ENCODE data around the gene HECTD1.
"Not testable (repeated sequence)": the region's sequence is repeated elsewhere in the genome, so short reads cannot be mapped to it uniquely, and the experiment has no call there.

HECTD1 gene

GRCh38 chr14:31196839-31197492, 10.6 kb downstream of the HECTD1 start:
- DNase-seq (ENCODE audit: low read depth in 2 of 3, low spot score in 1 of 3) = no peak

GRCh38 chr14:31194661-31195060, 12.9 kb downstream of the HECTD1 start:
- DNase-seq (ENCODE audit: low read depth in 2 of 3, low spot score in 1 of 3) = no peak

DNA sequence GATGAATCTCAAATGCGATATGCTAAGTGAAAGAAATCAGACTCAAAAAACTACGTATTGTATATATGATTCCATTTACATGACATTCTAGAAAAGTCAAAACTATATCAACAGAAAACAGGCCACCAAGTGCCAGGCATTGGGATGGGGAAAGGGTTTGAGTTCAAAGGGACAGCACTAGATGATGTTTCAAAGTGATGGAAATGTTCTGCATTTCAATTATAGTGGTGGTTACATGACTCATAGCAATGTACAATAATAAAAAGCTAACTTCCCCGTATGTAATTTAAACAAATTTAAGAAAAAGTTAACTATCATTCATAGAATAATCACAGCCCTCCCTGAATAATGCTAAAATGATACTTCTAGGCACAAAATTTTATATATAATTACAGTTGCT, 13.5 kb downstream of the HECTD1 start:
- no peak for DNase-seq (ENCODE audit: low read depth in 2 of 3, low spot score in 1 of 3)

- DNase-seq (ENCODE audit: low read depth in 2 of 3, low spot score in 1 of 3) = not testable (repeated sequence)
Observed at GRCh38 chr14:31192544-31192943, 15.0 kb downstream of the HECTD1 start.

DNA sequence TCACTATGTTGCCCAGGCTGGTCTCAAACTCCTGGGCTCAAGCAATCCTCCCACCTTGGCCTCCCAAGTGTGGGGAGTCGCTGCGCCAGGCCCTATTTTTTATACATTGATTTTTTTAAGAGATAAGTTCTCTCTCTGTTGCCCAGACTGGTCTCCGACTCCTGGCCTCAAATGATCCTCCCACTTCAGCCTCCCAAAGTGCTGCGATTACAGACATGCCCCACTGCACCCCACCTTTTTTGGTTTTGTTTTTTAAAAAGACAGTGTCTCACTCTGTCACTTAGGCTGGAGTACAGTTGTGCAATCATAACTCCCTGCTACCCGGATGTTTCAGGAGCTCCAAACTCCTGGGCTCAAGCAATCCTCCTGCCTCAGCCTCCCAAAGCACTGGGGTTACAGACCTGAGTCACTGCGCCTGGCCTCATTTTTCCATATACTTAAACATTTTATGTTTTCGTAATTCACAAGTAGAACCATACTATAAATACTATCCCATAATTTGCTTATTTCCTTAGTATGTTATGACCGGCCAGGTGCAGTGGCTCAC, 16.8 kb downstream of the HECTD1 start:
- DNase-seq (ENCODE audit: low read depth in 2 of 3, low spot score in 1 of 3) = no peak

DNA sequence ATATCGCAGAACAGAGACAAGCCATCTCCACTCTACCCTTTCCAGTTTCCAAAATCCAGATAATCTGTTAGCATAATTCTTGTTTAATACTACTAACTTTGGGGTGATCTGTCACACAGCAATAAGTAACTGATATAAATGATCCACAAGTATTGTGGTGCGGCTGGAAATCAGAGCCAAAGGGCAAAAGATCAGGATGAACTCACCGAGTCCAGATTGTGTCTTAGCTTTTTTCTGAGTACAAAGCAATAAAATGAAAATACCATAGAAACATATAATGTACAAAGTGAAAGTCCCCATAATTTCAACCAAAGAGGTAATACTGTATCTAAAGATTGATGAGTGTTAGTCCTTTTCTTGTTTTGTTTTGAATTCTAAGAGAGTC, 17.4 kb downstream of the HECTD1 start:
- no peak for DNase-seq (ENCODE audit: low read depth in 2 of 3, low spot score in 1 of 3)

- DNase-seq (ENCODE audit: low read depth in 2 of 3, low spot score in 1 of 3) = no peak
Observed at GRCh38 chr14:31189346-31190218, 18.0 kb downstream of the HECTD1 start.

DNA sequence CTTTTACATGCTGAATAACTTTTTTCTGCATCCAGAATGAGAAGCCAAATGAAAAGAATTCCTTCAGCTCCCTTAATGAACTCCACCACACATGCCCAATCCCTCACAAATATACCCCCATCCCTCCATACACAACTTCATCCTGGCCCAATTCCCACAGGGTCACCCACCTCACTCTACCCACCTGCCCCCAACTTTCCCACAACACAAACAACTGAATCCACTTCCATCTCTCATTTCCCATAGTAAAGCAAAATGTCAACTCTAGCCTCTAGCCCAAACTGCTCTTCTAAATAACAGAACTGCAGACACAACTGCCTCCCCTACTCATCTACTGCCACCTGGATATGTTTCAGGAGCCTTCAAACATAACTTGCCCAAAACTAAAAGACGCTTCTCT, 18.8 kb downstream of the HECTD1 start:
- no peak for DNase-seq (ENCODE audit: low read depth in 2 of 3, low spot score in 1 of 3)

GRCh38 chr14:31182016-31182415, 25.6 kb downstream of the HECTD1 start:
- not testable (repeated sequence) for DNase-seq (ENCODE audit: low read depth in 2 of 3, low spot score in 1 of 3)

GRCh38 chr14:31181271-31181670, 26.3 kb downstream of the HECTD1 start:
- DNase-seq (ENCODE audit: low read depth in 2 of 3, low spot score in 1 of 3) = no peak

- no peak for DNase-seq (ENCODE audit: low read depth in 2 of 3, low spot score in 1 of 3)
Observed at GRCh38 chr14:31180299-31181051, 27.1 kb downstream of the HECTD1 start.

DNA sequence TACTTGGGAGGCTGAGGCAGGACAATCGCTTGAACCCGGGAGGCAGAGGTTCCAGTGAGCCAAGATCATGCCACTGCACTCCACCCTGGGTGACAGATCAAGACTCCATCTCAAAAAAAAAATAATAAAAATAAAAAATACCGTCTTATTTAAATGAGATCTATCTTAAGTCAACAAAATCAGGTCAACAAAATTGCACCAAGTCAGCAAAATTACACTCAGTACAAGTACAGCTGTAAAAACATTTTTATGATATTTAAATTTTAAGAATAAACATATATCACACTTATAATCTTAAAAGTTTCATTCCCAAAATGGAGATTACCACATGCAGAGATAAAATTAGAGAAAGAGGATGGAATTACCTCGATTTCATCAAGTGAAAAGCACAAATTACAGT, 33.2 kb downstream of the HECTD1 start:
- no peak for DNase-seq (ENCODE audit: low read depth in 2 of 3, low spot score in 1 of 3)

DNA sequence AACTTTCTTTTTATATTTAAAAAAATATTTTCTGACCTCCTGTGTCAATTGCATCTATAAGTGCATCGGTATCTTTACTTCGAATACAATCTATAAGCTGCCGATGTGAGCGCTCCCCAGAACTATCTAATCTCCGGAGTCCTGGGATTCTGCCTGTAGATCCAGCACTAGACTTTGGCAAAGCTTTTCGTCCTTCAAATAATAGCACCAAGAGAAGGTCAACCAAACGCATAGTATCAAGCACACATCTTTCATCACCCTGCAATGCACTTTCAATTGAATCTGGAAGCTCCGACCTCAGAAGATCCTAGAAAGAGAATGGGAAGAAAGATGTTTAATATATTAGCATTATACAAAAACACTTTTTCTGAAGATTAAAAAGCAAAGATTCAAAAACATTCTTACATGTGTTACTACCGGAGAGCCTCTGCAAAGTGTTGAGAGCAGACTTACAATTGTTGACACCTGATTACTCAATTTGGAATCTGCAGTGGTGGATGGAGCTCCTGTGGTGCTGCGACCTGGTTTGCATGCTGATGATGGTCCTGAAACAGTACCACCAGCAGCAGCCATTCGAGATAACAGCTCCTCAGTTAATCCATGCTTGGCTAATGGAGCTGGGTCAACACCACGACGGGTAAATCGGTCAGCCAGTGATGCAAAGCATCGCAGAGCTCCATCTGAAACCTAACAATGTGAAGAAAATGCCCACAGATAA, 34.3 kb downstream of the HECTD1 start:
- no peak for DNase-seq (ENCODE audit: low read depth in 2 of 3, low spot score in 1 of 3)

DNA sequence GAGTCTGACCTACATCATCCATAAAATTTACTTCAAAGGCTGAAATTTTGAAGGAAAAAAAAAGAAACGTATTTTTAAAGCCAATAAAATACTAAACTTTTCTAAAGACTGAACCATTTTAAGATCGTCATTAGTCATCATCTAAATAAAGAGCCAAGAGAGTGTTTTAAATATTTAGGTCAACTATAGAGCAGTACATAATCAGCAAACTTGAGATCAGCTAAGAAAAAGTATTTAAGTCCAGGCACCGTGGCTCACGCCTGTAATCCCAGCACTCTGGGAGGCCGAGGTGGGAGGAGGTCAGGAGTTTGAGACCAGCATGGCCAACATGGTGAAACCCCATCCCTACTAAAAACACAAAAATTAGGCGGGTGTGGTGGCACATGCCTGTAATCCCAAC, 35.5 kb downstream of the HECTD1 start:
- no peak for DNase-seq (ENCODE audit: low read depth in 2 of 3, low spot score in 1 of 3)

DNA sequence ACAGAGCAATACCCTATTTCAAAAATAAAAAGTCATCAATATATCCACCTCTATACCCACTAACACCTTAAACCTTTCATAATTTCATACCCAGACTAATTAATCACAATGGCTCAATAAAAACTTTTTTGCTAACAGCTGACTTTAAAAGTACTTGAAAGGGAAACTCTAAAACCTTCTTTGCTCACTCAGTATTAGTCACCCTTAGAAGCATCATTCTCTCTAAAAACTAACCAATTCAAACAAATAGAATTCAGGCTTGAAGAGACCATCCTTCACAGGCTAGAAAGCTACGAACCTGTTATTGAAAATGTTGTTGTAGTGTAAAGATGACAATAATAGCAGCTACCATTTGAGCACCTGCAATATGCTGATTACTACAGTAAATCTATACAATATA, 37.2 kb downstream of the HECTD1 start:
- DNase-seq (ENCODE audit: low read depth in 2 of 3, low spot score in 1 of 3) = no peak

DNA sequence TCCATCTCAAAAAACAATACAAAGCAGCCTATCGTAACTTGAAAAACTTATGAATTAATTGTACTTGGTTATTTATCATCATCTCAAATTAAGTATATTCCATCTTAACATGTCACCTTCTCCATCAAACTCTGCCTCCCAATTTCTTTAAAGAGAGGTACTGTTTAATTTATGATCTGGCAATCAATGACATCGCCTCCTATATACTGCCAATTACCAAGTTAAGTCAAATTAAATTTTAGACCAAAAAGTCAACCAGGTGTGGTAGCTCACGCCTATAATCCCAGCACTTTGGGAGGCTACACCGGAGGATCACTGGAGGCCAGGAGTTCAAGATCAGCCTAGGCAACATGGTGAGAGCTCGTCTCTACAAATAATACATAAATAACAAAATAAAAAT, 37.7 kb downstream of the HECTD1 start:
- no peak for DNase-seq (ENCODE audit: low read depth in 2 of 3, low spot score in 1 of 3)

- no peak for DNase-seq (ENCODE audit: low read depth in 2 of 3, low spot score in 1 of 3)
Observed at GRCh38 chr14:31167032-31167431, 40.6 kb downstream of the HECTD1 start.

GRCh38 chr14:31166271-31166561, 41.4 kb downstream of the HECTD1 start:
- no peak for DNase-seq (ENCODE audit: low read depth in 2 of 3, low spot score in 1 of 3)

DNA sequence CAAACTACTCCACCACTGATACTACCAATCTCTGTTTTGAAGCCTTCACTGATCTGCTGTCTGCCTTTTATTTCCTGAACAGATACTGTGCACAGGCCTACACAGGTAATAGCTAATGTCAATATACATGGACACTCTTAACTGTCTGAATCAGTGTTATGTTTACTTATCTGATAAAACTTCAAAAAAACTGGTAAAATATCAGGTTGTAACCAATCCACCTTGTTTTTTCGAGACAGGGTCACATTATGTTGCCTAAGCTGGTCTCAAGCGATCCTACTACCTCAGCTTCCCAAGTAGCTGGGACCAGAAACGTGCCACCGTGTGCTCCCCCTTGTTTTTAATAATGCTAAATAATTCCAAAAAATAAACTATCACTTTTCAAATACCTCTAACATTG, 43.5 kb downstream of the HECTD1 start:
- no peak for DNase-seq (ENCODE audit: low read depth in 2 of 3, low spot score in 1 of 3)

- no peak for DNase-seq (ENCODE audit: low read depth in 2 of 3, low spot score in 1 of 3)
Observed at GRCh38 chr14:31162910-31163649, 44.5 kb downstream of the HECTD1 start.

DNA sequence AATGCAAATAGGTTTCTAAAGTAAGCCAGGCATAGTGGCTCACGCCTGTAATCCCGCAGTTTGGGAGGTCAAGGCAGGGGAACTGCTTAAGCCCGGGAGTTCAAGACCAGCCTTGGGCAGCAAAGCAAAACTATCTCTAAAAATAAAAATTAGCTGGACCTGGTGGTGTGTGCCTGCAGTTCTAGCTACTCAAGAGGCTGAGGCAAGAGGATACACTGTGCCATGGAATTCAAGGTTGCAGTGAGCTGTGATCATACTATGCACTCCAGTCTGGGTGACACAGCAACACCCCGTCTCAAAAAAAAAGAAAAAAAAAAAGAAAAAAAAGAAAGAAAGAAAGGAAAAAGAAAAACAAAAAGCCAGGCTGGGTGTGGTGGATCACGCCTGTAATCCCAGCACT, 46.3 kb downstream of the HECTD1 start:
- DNase-seq (ENCODE audit: low read depth in 2 of 3, low spot score in 1 of 3) = no peak
